ENCODE data around the gene NAMPT.
"Not testable (repeated sequence)": the region's sequence is repeated elsewhere in the genome, so short reads cannot be mapped to it uniquely, and the experiment has no call there.

NAMPT gene

GRCh38 chr7:106284714-106285050 lies at the start of gene NAMPT:
TSS of gene NAMPT (minus strand) at chr7:106284983. CDS start at chr7:106284884, 99 bp downstream.
- no peak for DNase-seq

- DNase-seq, result no peak
These were observed 47.4 kb upstream of the NAMPT start for GRCh38 chr7:106332201-106332600.

- no peak for DNase-seq
These were observed 46.8 kb upstream of the NAMPT start for GRCh38 chr7:106331441-106332175.

- DNase-seq, result peak; percentile 63
These were observed 45.4 kb upstream of the NAMPT start for GRCh38 chr7:106329971-106330733.

GRCh38 chr7:106329408-106329807 lies 44.6 kb upstream of the NAMPT start:
- no peak for DNase-seq

- no peak for DNase-seq
These were observed 43.0 kb upstream of the NAMPT start for GRCh38 chr7:106327538-106328481.

GRCh38 chr7:106326594-106327537 lies 42.1 kb upstream of the NAMPT start:
- DNase-seq, result no peak

GRCh38 chr7:106324509-106324908 lies 39.7 kb upstream of the NAMPT start:
- DNase-seq, result not testable (repeated sequence)

- not testable (repeated sequence) for DNase-seq
These were observed 35.5 kb upstream of the NAMPT start for GRCh38 chr7:106320254-106320770.

- no peak for DNase-seq
These were observed 33.7 kb upstream of the NAMPT start for GRCh38 chr7:106318482-106318881.

GRCh38 chr7:106317971-106318370 lies 33.2 kb upstream of the NAMPT start:
- DNase-seq, result no peak

- DNase-seq, result no peak
These were observed 32.2 kb upstream of the NAMPT start for GRCh38 chr7:106316947-106317346.

- no peak for DNase-seq
These were observed 30.1 kb upstream of the NAMPT start for GRCh38 chr7:106314875-106315274.

- peak; percentile 90 for DNase-seq
These were observed 29.2 kb upstream of the NAMPT start for GRCh38 chr7:106313966-106314365.

- peak; percentile 41 for DNase-seq
These were observed 28.7 kb upstream of the NAMPT start for GRCh38 chr7:106313456-106313901.

- no peak for DNase-seq
These were observed 28.1 kb upstream of the NAMPT start for GRCh38 chr7:106312906-106313305.

- no peak for DNase-seq
These were observed 27.5 kb upstream of the NAMPT start for GRCh38 chr7:106312099-106312871.

- peak; percentile 68 for DNase-seq
These were observed 24.6 kb upstream of the NAMPT start for GRCh38 chr7:106309362-106309761.

- no peak for DNase-seq
These were observed 21.5 kb upstream of the NAMPT start for GRCh38 chr7:106306256-106306655.

- no peak for DNase-seq
These were observed 20.9 kb upstream of the NAMPT start for GRCh38 chr7:106305732-106306131.

GRCh38 chr7:106304568-106304967 lies 19.8 kb upstream of the NAMPT start:
- DNase-seq, result no peak

All from suppressor macrophage treated with lipopolysaccharide for 4 hours (primary cell).